ENCODE measurements around the gene TMPRSS11F. TPM values are rescaled to one million over a fixed set of nuclear protein-coding genes. Genes with fewer than 3 reads are reported as not detected.

Gene TMPRSS11F
- total and polyA plus RNA-seq, 9 of the 15 experiments (the other 6 are each of a cell fraction or from before 2014, with no cell fraction given) = 0.03 to 0.36 (median 0.07) TPM; not detected in 2

DNA sequence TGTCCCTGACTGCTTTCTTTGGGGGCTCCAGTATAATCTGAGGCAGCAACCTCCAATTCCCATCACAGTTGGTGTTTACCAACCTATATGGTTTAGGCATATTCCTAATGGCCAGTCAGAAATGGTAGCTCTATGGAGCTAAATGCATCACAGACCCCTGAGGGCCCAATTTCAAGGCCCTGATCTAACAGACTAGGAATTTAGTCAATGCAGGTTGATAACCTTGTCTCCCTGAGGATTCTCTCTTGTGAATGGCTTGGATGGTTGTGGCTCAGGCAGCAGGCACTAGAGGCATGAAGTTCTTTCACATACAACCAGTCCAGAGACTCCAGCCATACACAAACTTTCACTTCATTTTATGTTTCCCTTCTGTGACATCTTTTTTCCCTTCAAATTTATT is 59.4 kb downstream of the TMPRSS11F start:
- ChIA-PET POLR2A (no interaction called here), CTCF (ENCODE audit: low intra/inter-chr PET ratio) (no interaction called here)
- no TSS peak for BruUV-seq (replicated peaks)
- Histone ChIP-seq H3K79me2 (ENCODE audit: control insufficient read depth, insufficient read depth, low read length) (no peaks in the 10 kb centered on the region), H3K36me3 (ENCODE audit: control insufficient read depth, insufficient read depth, low read length) (no peaks in the 10 kb centered on the region), H3K4me3 (no peak overlapping the region), H4K20me1 (replicated peaks; ENCODE audit: control insufficient read depth, insufficient read depth, low read length) (no peaks in the 10 kb centered on the region), H3K27me3 (ENCODE audit: control insufficient read depth in 2 of 2, insufficient read depth in 2 of 2, low read length in 2 of 2) (no peaks in the 10 kb centered on the region), H2AFZ (ENCODE audit: low read depth, low read length) (no peak overlapping the region), H3K4me1 (replicated peaks in 1 of 2; ENCODE audit: control insufficient read depth in 2 of 2, insufficient read depth in 2 of 2, low read length in 2 of 2) (no peaks in the 10 kb centered on the region), H3K27ac (ENCODE audit: extremely low read depth, low read depth, low read length) (no peak overlapping the region), H3K9ac (ENCODE audit: insufficient read depth in 1 of 2, low read depth in 2 of 2, low read length in 2 of 2) (no peak overlapping the region), H3K9me3 (replicated peaks; ENCODE audit: control insufficient read depth, insufficient read depth, low read depth, low read length) (no peaks in the 10 kb centered on the region), H3K9me1 (ENCODE audit: control insufficient read depth, insufficient read depth, low read length) (no peaks in the 10 kb centered on the region), H3K4me2 (ENCODE audit: insufficient read depth, low read length) (no peak overlapping the region)
- in situ Hi-C loops (cut with MboI) (no loop called here), intact Hi-C loops (cut with micrococcal nuclease) (loop anchor here (10.0 kb wide), 2 partner anchors 76 to 184 kb away; no protein-coding TSS in a partner anchor)
- FAIRE-seq = no peak
- ATAC-seq = no peak
- DNase-seq (ENCODE audit: extremely low read depth in 1 of 4, low spot score in 3 of 4) = no peak
- TF ChIP-seq NR3C1 (CRISPR knock-in tag; IDR thresholded peaks at IDR 0.05) = no peak
- TF ChIP-seq HNRNPH1 (optimal IDR thresholded peaks at IDR 0.05; ENCODE audit: low read depth, low read length) = no peak
- no peak for TF ChIP-seq CEBPB (tag; IDR thresholded peaks at IDR 0.05)
- no peak for TF ChIP-seq MBD2 (IDR thresholded peaks at IDR 0.05; ENCODE audit: borderline replicate concordance, low read depth)
- TF ChIP-seq CXXC5 (CRISPR knock-in tag; IDR thresholded peaks at IDR 0.05) = no peak
- TF ChIP-seq NONO (IDR thresholded peaks at IDR 0.05; ENCODE audit: low read depth in 2 of 2, low read length in 1 of 2) = no peak
- TF ChIP-seq CBFA2T3 (IDR thresholded peaks at IDR 0.05) = no peak
- TF ChIP-seq, protein P1, sequence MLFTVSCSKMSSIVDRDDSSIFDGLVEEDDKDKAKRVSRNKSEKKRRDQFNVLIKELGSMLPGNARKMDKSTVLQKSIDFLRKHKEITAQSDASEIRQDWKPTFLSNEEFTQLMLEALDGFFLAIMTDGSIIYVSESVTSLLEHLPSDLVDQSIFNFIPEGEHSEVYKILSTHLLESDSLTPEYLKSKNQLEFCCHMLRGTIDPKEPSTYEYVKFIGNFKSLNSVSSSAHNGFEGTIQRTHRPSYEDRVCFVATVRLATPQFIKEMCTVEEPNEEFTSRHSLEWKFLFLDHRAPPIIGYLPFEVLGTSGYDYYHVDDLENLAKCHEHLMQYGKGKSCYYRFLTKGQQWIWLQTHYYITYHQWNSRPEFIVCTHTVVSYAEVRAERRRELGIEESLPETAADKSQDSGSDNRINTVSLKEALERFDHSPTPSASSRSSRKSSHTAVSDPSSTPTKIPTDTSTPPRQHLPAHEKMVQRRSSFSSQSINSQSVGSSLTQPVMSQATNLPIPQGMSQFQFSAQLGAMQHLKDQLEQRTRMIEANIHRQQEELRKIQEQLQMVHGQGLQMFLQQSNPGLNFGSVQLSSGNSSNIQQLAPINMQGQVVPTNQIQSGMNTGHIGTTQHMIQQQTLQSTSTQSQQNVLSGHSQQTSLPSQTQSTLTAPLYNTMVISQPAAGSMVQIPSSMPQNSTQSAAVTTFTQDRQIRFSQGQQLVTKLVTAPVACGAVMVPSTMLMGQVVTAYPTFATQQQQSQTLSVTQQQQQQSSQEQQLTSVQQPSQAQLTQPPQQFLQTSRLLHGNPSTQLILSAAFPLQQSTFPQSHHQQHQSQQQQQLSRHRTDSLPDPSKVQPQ (CRISPR knock-in tag; IDR thresholded peaks at IDR 0.05; ENCODE audit: borderline replicate concordance) = no peak
- TF ChIP-seq ZNF311 (CRISPR knock-in tag; IDR thresholded peaks at IDR 0.05) = no peak
- TF ChIP-seq, protein P2, sequence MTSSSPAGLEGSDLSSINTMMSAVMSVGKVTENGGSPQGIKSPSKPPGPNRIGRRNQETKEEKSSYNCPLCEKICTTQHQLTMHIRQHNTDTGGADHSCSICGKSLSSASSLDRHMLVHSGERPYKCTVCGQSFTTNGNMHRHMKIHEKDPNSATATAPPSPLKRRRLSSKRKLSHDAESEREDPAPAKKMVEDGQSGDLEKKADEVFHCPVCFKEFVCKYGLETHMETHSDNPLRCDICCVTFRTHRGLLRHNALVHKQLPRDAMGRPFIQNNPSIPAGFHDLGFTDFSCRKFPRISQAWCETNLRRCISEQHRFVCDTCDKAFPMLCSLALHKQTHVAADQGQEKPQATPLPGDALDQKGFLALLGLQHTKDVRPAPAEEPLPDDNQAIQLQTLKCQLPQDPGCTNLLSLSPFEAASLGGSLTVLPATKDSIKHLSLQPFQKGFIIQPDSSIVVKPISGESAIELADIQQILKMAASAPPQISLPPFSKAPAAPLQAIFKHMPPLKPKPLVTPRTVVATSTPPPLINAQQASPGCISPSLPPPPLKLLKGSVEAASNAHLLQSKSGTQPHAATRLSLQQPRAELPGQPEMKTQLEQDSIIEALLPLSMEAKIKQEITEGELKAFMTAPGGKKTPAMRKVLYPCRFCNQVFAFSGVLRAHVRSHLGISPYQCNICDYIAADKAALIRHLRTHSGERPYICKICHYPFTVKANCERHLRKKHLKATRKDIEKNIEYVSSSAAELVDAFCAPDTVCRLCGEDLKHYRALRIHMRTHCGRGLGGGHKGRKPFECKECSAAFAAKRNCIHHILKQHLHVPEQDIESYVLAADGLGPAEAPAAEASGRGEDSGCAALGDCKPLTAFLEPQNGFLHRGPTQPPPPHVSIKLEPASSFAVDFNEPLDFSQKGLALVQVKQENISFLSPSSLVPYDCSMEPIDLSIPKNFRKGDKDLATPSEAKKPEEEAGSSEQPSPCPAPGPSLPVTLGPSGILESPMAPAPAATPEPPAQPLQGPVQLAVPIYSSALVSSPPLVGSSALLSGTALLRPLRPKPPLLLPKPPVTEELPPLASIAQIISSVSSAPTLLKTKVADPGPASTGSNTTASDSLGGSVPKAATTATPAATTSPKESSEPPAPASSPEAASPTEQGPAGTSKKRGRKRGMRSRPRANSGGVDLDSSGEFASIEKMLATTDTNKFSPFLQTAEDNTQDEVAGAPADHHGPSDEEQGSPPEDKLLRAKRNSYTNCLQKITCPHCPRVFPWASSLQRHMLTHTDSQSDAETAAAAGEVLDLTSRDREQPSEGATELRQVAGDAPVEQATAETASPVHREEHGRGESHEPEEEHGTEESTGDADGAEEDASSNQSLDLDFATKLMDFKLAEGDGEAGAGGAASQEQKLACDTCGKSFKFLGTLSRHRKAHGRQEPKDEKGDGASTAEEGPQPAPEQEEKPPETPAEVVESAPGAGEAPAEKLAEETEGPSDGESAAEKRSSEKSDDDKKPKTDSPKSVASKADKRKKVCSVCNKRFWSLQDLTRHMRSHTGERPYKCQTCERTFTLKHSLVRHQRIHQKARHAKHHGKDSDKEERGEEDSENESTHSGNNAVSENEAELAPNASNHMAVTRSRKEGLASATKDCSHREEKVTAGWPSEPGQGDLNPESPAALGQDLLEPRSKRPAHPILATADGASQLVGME (CRISPR knock-in tag; IDR thresholded peaks at IDR 0.05) = no peak
- TF ChIP-seq, protein P3, sequence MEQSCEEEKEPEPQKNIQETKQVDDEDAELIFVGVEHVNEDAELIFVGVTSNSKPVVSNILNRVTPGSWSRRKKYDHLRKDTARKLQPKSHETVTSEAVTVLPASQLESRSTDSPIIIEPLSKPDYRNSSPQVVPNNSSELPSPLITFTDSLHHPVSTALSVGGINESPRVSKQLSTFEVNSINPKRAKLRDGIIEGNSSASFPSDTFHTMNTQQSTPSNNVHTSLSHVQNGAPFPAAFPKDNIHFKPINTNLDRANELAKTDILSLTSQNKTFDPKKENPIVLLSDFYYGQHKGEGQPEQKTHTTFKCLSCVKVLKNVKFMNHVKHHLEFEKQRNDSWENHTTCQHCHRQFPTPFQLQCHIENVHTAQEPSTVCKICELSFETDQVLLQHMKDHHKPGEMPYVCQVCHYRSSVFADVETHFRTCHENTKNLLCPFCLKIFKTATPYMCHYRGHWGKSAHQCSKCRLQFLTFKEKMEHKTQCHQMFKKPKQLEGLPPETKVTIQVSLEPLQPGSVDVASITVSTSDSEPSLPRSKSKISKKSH (CRISPR knock-in tag; IDR thresholded peaks at IDR 0.05) = no peak
- no peak for TF ChIP-seq ZBTB1 (CRISPR knock-in tag; IDR thresholded peaks at IDR 0.05; ENCODE audit: borderline replicate concordance, low read depth)

Measured in K562 (cell line).